Type B pancreatic cell (in vitro differentiated cells): ENCODE data around the gene TNN. TPM values are rescaled to one million over a fixed set of nuclear protein-coding genes. Genes with fewer than 3 reads are reported as not detected.

Experiments used
- DNase-seq: peaks from one replicate; pipeline ENCODE4 v3.0.0; 2021; ENCODE audit warnings: mixed read lengths; ENCODE audit not compliant: unreplicated experiment; ENCODE audit errors: extremely low spot score
- H3K27ac Mint-ChIP-seq: 2 replicates; pipeline ENCODE4 v1.8.0; 2021; ENCODE audit warnings: mild to moderate bottlenecking, mixed read lengths
- H3K27me3 Mint-ChIP-seq: 2 replicates; pipeline ENCODE4 v1.8.0; 2021; ENCODE audit warnings: mixed read lengths
- H3K36me3 Mint-ChIP-seq: 2 replicates; pipeline ENCODE4 v1.8.0; 2021; ENCODE audit warnings: mixed read lengths
- H3K4me1 Mint-ChIP-seq: one replicate; pipeline ENCODE4 v1.8.0; 2021; ENCODE audit warnings: mixed read lengths; ENCODE audit not compliant: unreplicated experiment
- H3K4me3 Mint-ChIP-seq: 2 replicates; pipeline ENCODE4 v1.8.0; 2021; ENCODE audit warnings: mild to moderate bottlenecking, mixed read lengths
- H3K9me3 Mint-ChIP-seq: 2 replicates; pipeline ENCODE4 v1.8.0; 2021; ENCODE audit warnings: mixed read lengths
- total RNA-seq: library from RNA; stranded (reverse); gene quantifications from 2 replicates; pipeline ENCODE4 v1.2.1, GENCODE V29; 2021; ENCODE audit warnings: low replicate concordance
- TF ChIP-seq, protein P1 (sequence below): fragments of 200-600 bp; sonication (generic); conservative IDR thresholded peaks from 2 replicates; pipeline ENCODE4 v1.5.0; 2021; ENCODE audit warnings: antibody characterized with exemption, mild to moderate bottlenecking

TNN gene
- total RNA-seq, 1 donor from 2014 or later = 5.0 TPM

DNA sequence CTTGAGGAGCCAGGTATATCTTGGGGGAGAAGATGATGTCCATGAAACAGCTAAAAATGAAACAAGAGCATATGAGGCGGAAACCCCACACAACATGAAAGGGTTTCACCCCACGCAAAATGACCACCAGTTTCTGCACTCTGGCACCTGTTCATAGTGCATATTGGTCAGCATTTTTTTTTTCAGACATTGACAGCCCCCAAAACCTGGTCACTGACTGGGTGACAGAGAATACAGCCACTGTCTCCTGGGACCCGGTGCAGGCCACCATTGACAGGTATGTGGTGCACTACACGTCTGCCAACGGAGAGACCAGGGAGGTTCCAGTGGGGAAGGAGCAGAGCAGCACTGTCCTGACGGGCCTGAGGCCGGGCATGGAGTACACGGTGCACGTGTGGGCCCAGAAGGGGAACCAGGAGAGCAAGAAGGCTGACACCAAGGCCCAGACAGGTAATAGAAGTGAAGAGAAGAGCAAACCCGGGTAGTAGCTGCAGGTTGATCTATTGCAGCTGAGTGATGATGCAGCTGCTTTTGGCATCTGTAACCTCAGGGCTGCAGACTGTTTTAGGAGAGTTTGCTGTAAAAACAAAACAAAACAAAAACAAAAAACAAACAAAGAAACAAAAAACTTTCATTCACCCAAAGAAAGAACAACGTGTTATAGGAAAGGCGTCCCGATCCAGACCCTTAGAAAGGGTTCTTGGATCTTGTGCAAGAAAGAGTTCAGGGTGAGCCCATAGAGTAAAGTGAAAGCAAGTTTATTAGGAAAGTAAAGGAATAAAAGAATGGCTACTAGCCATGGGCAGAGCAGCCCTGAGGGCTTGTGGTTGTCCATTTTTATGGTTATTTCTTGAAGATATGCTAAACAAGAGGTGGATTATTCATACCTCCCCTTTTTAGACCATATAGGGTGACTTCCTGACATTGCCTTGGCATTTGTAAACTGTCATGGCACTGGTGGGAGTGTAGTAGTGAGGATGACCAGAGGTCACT lies 51.0 kb downstream of the TNN start:
- Mint-ChIP-seq H3K9me3 (no peaks in the 10 kb centered on the region), H3K4me1 (no peaks in the 10 kb centered on the region), H3K4me3 (no peak overlapping the region), H3K36me3 (no peaks in the 10 kb centered on the region), H3K27ac (no peak overlapping the region), H3K27me3 (no peaks in the 10 kb centered on the region)
- TF ChIP-seq, protein P1, sequence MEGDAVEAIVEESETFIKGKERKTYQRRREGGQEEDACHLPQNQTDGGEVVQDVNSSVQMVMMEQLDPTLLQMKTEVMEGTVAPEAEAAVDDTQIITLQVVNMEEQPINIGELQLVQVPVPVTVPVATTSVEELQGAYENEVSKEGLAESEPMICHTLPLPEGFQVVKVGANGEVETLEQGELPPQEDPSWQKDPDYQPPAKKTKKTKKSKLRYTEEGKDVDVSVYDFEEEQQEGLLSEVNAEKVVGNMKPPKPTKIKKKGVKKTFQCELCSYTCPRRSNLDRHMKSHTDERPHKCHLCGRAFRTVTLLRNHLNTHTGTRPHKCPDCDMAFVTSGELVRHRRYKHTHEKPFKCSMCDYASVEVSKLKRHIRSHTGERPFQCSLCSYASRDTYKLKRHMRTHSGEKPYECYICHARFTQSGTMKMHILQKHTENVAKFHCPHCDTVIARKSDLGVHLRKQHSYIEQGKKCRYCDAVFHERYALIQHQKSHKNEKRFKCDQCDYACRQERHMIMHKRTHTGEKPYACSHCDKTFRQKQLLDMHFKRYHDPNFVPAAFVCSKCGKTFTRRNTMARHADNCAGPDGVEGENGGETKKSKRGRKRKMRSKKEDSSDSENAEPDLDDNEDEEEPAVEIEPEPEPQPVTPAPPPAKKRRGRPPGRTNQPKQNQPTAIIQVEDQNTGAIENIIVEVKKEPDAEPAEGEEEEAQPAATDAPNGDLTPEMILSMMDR = no peak
- DNase-seq = no peak

DNA sequence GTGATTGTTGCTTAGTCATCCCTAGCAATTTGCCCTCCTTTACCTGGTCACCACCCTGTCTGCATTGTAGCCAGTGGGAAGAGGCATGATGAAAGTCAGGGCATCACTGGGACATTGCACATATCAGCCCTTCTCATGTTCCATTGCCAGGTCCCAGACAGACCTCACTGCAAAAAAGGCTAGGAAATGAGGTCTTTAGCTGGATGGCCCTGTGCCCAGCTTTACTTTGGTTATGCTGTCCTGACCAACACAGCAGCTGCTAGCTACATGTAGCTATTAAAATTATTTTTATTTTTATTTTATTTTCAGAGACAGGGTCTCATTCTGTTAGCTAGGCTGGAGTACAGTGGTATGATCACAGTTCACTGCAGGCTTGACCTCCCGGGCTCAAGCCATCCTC lies 52.9 kb downstream of the TNN start:
- TF ChIP-seq, protein P1 = no peak

DNA sequence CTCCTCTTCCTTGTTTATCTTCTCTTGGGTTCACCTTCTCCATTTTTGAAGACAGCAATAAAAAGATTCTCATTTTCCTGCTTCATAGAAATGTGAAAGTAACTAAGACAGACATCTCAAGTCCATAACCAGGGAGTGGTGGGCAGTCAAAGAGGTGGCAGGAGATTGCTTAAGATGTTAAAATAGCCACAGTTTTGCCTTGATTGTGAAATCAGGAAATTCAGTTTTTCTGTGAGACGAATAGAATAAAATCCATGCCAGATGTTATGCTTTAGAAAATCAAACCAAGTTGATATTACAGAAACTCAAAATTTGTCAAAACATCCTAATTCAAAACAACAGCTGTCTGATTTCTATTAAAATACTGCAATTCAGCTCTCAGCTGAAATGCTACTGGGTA lies 57.2 kb downstream of the TNN start:
- Mint-ChIP-seq H3K27me3 (no peaks in the 10 kb centered on the region), H3K27ac (peak overlapping the region; percentile 17), H3K9me3 (no peaks in the 10 kb centered on the region), H3K4me3 (no peak overlapping the region), H3K4me1 (peaks cover 6% of the 10 kb centered on the region), H3K36me3 (no peaks in the 10 kb centered on the region)
- no peak for DNase-seq
- TF ChIP-seq, protein P1 = no peak

More for the DNA sequence above, 52.9 kb downstream of the TNN start:
- H3K4me1 Mint-ChIP-seq = no peaks in the 10 kb centered on the region
- no peak for DNase-seq
- no peak overlapping the region for H3K27ac Mint-ChIP-seq
- no peaks in the 10 kb centered on the region for H3K27me3 Mint-ChIP-seq
- H3K4me3 Mint-ChIP-seq = no peak overlapping the region
- H3K9me3 Mint-ChIP-seq = no peaks in the 10 kb centered on the region
- H3K36me3 Mint-ChIP-seq = no peaks in the 10 kb centered on the region

DNA sequence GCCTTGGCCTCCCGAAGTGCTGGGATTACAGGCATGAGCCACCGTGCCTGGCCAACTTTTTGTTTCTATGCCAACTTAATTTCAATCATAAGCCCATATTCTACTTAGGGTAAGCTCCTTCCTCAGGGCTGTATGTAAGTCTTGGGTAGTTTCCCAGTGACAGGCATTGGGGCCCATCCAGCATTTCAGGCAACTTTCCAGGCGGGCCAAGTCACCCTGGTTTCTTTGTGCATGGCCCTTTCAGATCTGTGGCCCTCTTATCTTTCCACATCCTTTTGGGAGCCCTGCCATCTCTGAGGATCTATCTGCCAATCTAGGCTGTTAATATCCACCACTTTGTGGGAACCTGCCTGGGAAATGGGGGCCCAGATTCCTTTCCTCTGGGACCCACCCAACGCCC lies 58.7 kb downstream of the TNN start:
- TF ChIP-seq, protein P1 = no peak
- Mint-ChIP-seq H3K27ac (no peak overlapping the region), H3K4me1 (peaks cover 20% of the 10 kb centered on the region), H3K9me3 (no peaks in the 10 kb centered on the region), H3K36me3 (no peaks in the 10 kb centered on the region), H3K4me3 (no peak overlapping the region), H3K27me3 (no peaks in the 10 kb centered on the region)
- DNase-seq = no peak

DNA sequence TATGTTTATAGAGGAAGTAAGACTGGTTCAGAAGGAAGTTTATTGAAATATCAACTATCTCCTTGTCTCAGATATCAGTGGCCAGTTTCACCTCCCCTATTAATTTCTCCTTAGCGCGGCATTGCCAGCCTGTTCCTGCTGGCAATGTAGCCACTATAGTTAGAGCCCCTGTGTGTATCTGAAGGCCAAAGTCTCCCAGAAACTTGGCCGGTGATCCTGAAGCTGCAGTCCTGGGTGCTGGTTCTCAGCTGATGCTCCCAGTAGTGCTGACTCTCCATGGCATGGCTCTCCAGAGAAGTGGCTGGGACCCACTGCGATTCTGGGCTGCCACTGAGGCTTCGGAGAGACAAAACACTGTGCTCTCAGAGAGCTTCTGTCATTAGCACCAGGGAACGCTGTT lies 59.9 kb downstream of the TNN start:
- peaks cover 4% of the 10 kb centered on the region for H3K27me3 Mint-ChIP-seq
- TF ChIP-seq, protein P1 = no peak
- no peak for DNase-seq
- H3K4me3 Mint-ChIP-seq = no peak overlapping the region
- no peaks in the 10 kb centered on the region for H3K9me3 Mint-ChIP-seq
- no peak overlapping the region for H3K27ac Mint-ChIP-seq
- no peaks in the 10 kb centered on the region for H3K36me3 Mint-ChIP-seq
- H3K4me1 Mint-ChIP-seq = peaks cover 20% of the 10 kb centered on the region
